HepG2 (cell line): ENCODE results near the gene SLCO1B1. TPM values are rescaled to one million over a fixed set of nuclear protein-coding genes. Genes with fewer than 3 reads are reported as not detected.

Source experiments
- ATAC-seq: fragments of 200-7000 bp; cut with Tn5 transposase; 3 replicates; pipeline ENCODE4 v1.9.1; 2020; ENCODE audit warnings: mild to moderate bottlenecking, moderate library complexity
- BruUV-seq: library from RNA; stranded (reverse); fragments of 400-500 nt; replicated peaks from 2 replicates; lab custom pipeline; 2021; lab: Mats Ljungman, UMichigan
- CTCF ChIA-PET: fragments of 300-600 bp; formaldehyde crosslinking; extraction: SDS; loops from one replicate; lab custom pipeline; 2021; ENCODE audit warnings: low total read pairs, inconsistent platforms, low intra/inter-chr PET ratio; lab: Yijun Ruan, JAX
- POLR2A ChIA-PET: fragments of 350-600 bp; sonication (Branson Sonifier 250); formaldehyde crosslinking; loops from one replicate; lab custom pipeline; 2020; ENCODE audit warnings: antibody characterized with exemption, inconsistent platforms; lab: Yijun Ruan, JAX
- DNase-seq: peaks from one replicate; pipeline ENCODE4 v3.0.0-alpha.2; 2015; ENCODE audit warnings: low spot score
- FAIRE-seq: peaks from 3 replicates; lab custom pipeline; 2011; peaks lifted over from hg19 to GRCh38; lab: Jason Lieb, UNC
- H2AFZ ChIP-seq: one replicate; pipeline ENCODE4 v1.6.1; 2011; ENCODE audit warnings: low read length, inconsistent platforms
- H3K27ac ChIP-seq: fragments of 300-600 bp; 3 replicates; pipeline ENCODE4 v1.8.0; 2011; ENCODE audit warnings: mixed run types, mild to moderate bottlenecking, mixed read lengths, low read length, inconsistent platforms; ENCODE audit not compliant: insufficient read depth; ENCODE audit errors: extremely low read length
- H3K27me3 ChIP-seq, 2 experiments: fragments of 200-600 bp in 1 of 2; 2 replicates in 1 of 2; 3 replicates in 1 of 2; pipeline versions ENCODE4 v1.6.0 to v1.8.0; 2011; ENCODE audit warnings: low read length in 2 of 2, mild to moderate bottlenecking in 2 of 2, moderate library complexity in 2 of 2, inconsistent platforms in 1 of 2; ENCODE audit not compliant: insufficient read depth in 2 of 2, control insufficient read depth in 1 of 2
- H3K36me3 ChIP-seq, 2 experiments: fragments of 200-600 bp in 1 of 2; replicated peaks in 1 of 2; 2 replicates in 1 of 2; 3 replicates in 1 of 2; pipeline versions ENCODE4 v1.5.1 to v1.8.0; 2011; ENCODE audit warnings: low read length in 2 of 2, inconsistent platforms in 1 of 2; ENCODE audit not compliant: insufficient read depth in 2 of 2, control insufficient read depth in 1 of 2
- H3K4me1 ChIP-seq: 2 replicates; pipeline ENCODE4 v1.5.1; 2012; ENCODE audit warnings: low read length, inconsistent platforms; ENCODE audit not compliant: insufficient read depth
- H3K4me2 ChIP-seq: 2 replicates; pipeline ENCODE4 v1.6.0; 2011; ENCODE audit warnings: low read depth, low read length, inconsistent platforms
- H3K4me3 ChIP-seq, 3 experiments: fragments of 200-600 bp in 1 of 3; sonication (generic), shearing (Covaris generic) in 1 of 3; replicated peaks in 1 of 3; 2 replicates each; pipeline ENCODE4 v1.5.1; 2011 to 2016; ENCODE audit warnings: low read length in 3 of 3, inconsistent platforms in 2 of 3, low read depth in 2 of 3, mild to moderate bottlenecking in 2 of 3, control low read depth in 1 of 3, mixed read lengths in 1 of 3; ENCODE audit not compliant: insufficient read depth in 1 of 3
- H3K79me2 ChIP-seq: one replicate; pipeline ENCODE4 v1.6.1; 2011; ENCODE audit warnings: low read length, inconsistent platforms; ENCODE audit not compliant: insufficient read depth
- H3K9ac ChIP-seq: 2 replicates; pipeline ENCODE4 v1.6.0; 2011; ENCODE audit warnings: mild to moderate bottlenecking, low read depth, low read length, inconsistent platforms; ENCODE audit not compliant: insufficient read depth
- H3K9me3 ChIP-seq: 2 replicates; pipeline ENCODE4 v1.5.1; 2012; ENCODE audit warnings: mild to moderate bottlenecking, low read length
- H4K20me1 ChIP-seq: 2 replicates; pipeline ENCODE4 v1.6.0; 2011; ENCODE audit warnings: inconsistent platforms, mild to moderate bottlenecking, low read length, moderate library complexity; ENCODE audit not compliant: insufficient read depth
- ATF4 ChIP-seq, 2 experiments: fragments of 450-650 bp in 1 of 2; sonication (generic) in 1 of 2; formaldehyde crosslinking; IDR thresholded peaks; 2 replicates each; pipeline versions ENCODE4 v1.5.0 to v1.8.0; 2020 to 2022; ENCODE audit warnings: mild to moderate bottlenecking in 1 of 2, missing genetic modification reagents in 1 of 2
- GATAD2A ChIP-seq: IDR thresholded peaks from 2 replicates; pipeline ENCODE4 v1.6.1; 2016
- GPN1 ChIP-seq: sonication (generic); formaldehyde crosslinking; IDR thresholded peaks from 2 replicates; pipeline ENCODE4 v1.5.1; 2020; ENCODE audit warnings: missing genetic modification reagents, borderline replicate concordance
- HNRNPUL1 ChIP-seq: fragments of 200-400 bp; formaldehyde crosslinking; IDR thresholded peaks from 2 replicates; pipeline ENCODE4 v1.6.1; 2017; ENCODE audit warnings: low read depth, mild to moderate bottlenecking, low read length, moderate library complexity
- IRX3 ChIP-seq: sonication (generic); formaldehyde crosslinking; IDR thresholded peaks from 2 replicates; pipeline ENCODE4 v1.8.1; 2023; ENCODE audit warnings: mild to moderate bottlenecking, low read depth, missing genetic modification reagents, borderline replicate concordance
- MXD1 ChIP-seq: sonication (generic); formaldehyde crosslinking; IDR thresholded peaks from 2 replicates; pipeline ENCODE4 v1.4.0; 2020; ENCODE audit warnings: mild to moderate bottlenecking, missing genetic modification reagents
- TMF1 ChIP-seq: sonication (generic); formaldehyde crosslinking; IDR thresholded peaks from 2 replicates; pipeline ENCODE4 v1.8.1; 2022; ENCODE audit warnings: low read depth, missing genetic modification reagents
- ZNF20 ChIP-seq: sonication (generic); formaldehyde crosslinking; IDR thresholded peaks from 2 replicates; pipeline ENCODE4 v1.4.0; 2020; ENCODE audit warnings: mild to moderate bottlenecking, moderate library complexity, missing genetic modification reagents
- ZNF205 ChIP-seq: IDR thresholded peaks from 2 replicates; pipeline ENCODE4 v1.6.1; 2018; ENCODE audit warnings: missing biosample characterization, missing genetic modification reagents
- ZNF460 ChIP-seq: sonication (generic); formaldehyde crosslinking; IDR thresholded peaks from 2 replicates; pipeline ENCODE4 v1.5.1; 2020; ENCODE audit warnings: missing genetic modification reagents, mild to moderate bottlenecking, borderline replicate concordance
- ZNF609 ChIP-seq: sonication (generic); formaldehyde crosslinking; IDR thresholded peaks from 2 replicates; pipeline ENCODE4 v1.4.0; 2020; ENCODE audit warnings: mild to moderate bottlenecking, missing genetic modification reagents, borderline replicate concordance
- ZNF775 ChIP-seq: sonication (generic); formaldehyde crosslinking; IDR thresholded peaks from 2 replicates; pipeline ENCODE4 v1.4.0; 2020; ENCODE audit warnings: missing genetic modification reagents, mild to moderate bottlenecking, moderate library complexity, borderline replicate concordance
- WGBS: methylation state at CpG from one replicate; pipeline ENCODE4 v1.1.6; 2017; ENCODE audit warnings: low lambda C conversion rate; 5-methylcytosine and 5-hydroxymethylcytosine counted together
- in situ Hi-C: cut with HindIII; loops from 2 replicates; pipeline ENCODE4 v1.10.0; 2017; ENCODE audit warnings: low pct_unique_long_range_greater_than_20kb; ENCODE audit not compliant: extremely low pct_ligation_motif_present
- intact Hi-C: fragments of 100-400 bp; cut with micrococcal nuclease; formaldehyde crosslinking; loops from one replicate; pipeline ENCODE4 v1.10.0; 2022; ENCODE audit not compliant: unreplicated experiment
- polyA plus RNA-seq, 8 experiments: library from polyadenylated mRNA; depleted of rRNA in 3 of 8; stranded (reverse) in 7 of 8; unstranded in 1 of 8; fragments of >200 nt; fragmentation: Illumina TruSeq in 4 of 8; extraction: Trizol in 4 of 8; gene quantifications; 2 replicates each; pipeline versions ENCODE4 v1.2.1 to v1.2.3, GENCODE V29; 2011 to 2016; ENCODE audit warnings: low read depth in 4 of 8, missing spikeins in 1 of 8, mixed read lengths in 1 of 8; ENCODE audit not compliant: insufficient read depth in 1 of 8
- total RNA-seq, 5 experiments: library from RNA; depleted of rRNA; stranded (reverse); fragments of >200 nt; fragmentation: Illumina TruSeq; extraction: Trizol; gene quantifications; 2 replicates each; pipeline ENCODE4 v1.2.3, GENCODE V29; 2016; ENCODE audit warnings: low read depth in 1 of 5

The SLCO1B1 gene
- total and polyA plus RNA-seq, 2 of the 13 experiments (the other 11 are each of a cell fraction or from before 2014, with no cell fraction given), result not detected

DNA sequence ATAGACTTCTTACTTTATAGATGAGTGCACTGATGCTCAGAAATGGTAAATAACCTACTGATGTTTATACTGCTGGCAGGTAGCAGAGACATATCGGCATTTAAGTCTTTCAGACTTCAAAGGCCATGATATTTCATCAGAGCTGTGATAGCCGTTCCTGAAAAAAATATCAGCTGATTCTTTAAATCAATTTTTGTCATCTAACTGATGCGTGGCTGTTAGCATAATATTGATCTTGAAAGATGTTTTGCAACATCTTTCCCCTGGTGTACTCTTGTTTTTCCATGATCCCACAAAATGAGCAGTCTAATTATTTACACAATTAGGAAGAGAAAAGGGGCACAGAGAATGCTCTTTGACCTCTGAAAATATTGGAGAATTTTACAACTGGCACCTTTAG lies 1.6 kb upstream of the SLCO1B1 start:
- no peak for FAIRE-seq

DNA sequence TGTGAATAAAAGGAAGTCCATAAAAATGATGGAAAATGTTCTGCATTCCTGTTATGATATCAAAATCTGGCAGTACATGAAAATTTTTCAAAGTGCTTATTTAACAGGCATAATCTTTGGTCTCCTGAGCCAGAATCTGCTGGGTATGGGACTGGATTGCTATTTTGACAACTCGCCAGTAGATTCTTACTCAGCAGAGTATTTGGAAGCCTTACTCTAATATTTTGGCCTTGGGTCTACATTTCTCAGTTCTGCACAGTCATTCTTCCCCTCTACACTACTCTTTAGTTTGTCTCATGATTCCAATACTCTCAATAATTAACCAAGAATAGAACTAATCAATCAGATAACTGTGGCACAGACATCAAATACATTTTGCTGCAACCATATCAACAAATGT lies 1.1 kb upstream of the SLCO1B1 start:
- H3K4me1 ChIP-seq, result no peaks in the 10 kb centered on the region
- no TSS peak for BruUV-seq
- 0% methylated on average over 1 of the region's 1 CpG for WGBS
- ATAC-seq, result no peak
- H3K9ac ChIP-seq, result no peak overlapping the region
- no peak overlapping the region for H2AFZ ChIP-seq
- intact Hi-C loops, result no loop called here
- in situ Hi-C loops, result no loop called here
- no peak for FAIRE-seq
- no peaks in the 10 kb centered on the region for H3K27me3 ChIP-seq
- H4K20me1 ChIP-seq, result no peaks in the 10 kb centered on the region
- no peaks in the 10 kb centered on the region for H3K36me3 ChIP-seq
- ChIA-PET POLR2A (no interaction called here), CTCF (no interaction called here)
- no peak for DNase-seq
- H3K9me3 ChIP-seq, result peaks cover 45% of the 10 kb centered on the region
- no peak overlapping the region for H3K4me2 ChIP-seq
- no peak overlapping the region for H3K27ac ChIP-seq
- H3K4me3 ChIP-seq, result no peak overlapping the region
- H3K79me2 ChIP-seq, result no peaks in the 10 kb centered on the region
- TF ChIP-seq GPN1 (CRISPR knock-in tag) (no peak), MXD1 (CRISPR knock-in tag) (no peak), ZNF20 (no peak), ZNF775 (no peak), ZNF609 (CRISPR knock-in tag) (no peak), ZNF460 (CRISPR knock-in tag) (no peak), TMF1 (CRISPR knock-in tag) (no peak), ATF4 (CRISPR knock-in tag; IDR thresholded peaks at IDR 0.05) (no peak), HNRNPUL1 (no peak)

More for the DNA sequence above, 1.6 kb upstream of the SLCO1B1 start:
- Histone ChIP-seq H3K4me1 (no peaks in the 10 kb centered on the region), H3K4me3 (no peak overlapping the region), H3K9me3 (peaks cover 48% of the 10 kb centered on the region), H3K27ac (no peak overlapping the region), H3K36me3 (no peaks in the 10 kb centered on the region), H3K9ac (no peak overlapping the region), H3K4me2 (no peak overlapping the region), H4K20me1 (no peaks in the 10 kb centered on the region), H2AFZ (no peak overlapping the region), H3K79me2 (no peaks in the 10 kb centered on the region), H3K27me3 (no peaks in the 10 kb centered on the region)
- POLR2A ChIA-PET, result no interaction called here
- intact Hi-C loops, result no loop called here
- TF ChIP-seq IRX3 (CRISPR knock-in tag) (no peak), ZNF205 (no peak), GATAD2A (CRISPR knock-in tag) (0 out of 2 replicates have a peak, but pooled peaks have one; percentile 17)
- in situ Hi-C loops, result no loop called here
- 2% methylated on average over 3 of the region's 3 CpGs for WGBS
- CTCF ChIA-PET, result no interaction called here
- ATAC-seq (no peak), DNase-seq (no peak)
- BruUV-seq, result no TSS peak
